SHP77 treated with DMSO at 0.1 percent for 48 hours (cell line): ENCODE data around the gene KL.

Source experiments
- DNase-seq: peaks from one replicate; lab custom pipeline; 2025; lab: John Stamatoyannopoulos, UW

KL gene

DNA sequence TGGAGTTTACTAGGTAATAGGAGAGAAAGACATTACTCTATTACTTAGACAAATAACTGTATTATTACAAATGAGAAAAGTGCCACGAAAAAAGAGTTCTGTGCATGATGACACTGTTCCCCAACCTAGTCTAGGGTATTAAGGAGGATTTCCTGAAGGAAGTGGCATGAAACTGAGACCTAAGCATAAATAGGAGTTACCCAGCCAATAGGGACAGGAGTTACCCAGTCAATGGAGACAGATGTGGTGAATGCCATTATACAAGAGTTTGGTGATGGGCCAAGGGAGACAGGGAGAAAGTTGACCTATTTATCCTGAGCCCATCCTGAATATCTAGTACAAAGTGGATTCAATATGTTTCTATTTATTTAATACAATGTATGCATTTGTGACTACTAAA lies 65.4 kb downstream of the KL start:
- DNase-seq, result no peak

DNA sequence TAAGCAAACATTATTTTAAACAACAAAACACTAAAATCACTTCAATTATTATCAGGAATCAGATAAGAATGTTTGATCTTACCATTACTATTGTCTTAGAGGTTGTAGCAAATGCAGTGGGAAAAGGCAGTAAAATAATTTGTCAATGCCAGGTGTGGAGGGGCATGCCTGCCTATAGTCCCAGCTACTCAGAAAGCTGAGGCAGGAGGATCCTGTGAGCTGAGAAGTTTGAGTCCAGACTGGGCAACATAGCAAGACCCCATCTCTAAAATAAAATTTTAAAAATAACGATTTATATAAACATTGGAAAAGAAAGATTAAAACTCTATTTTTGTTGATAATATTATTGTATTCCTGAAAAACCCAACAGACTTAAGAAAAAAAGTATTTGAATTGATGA lies 66.8 kb downstream of the KL start:
- DNase-seq, result no peak

GRCh38 chr13:33087091-33087490 lies 70.9 kb downstream of the KL start:
- no peak for DNase-seq

DNA sequence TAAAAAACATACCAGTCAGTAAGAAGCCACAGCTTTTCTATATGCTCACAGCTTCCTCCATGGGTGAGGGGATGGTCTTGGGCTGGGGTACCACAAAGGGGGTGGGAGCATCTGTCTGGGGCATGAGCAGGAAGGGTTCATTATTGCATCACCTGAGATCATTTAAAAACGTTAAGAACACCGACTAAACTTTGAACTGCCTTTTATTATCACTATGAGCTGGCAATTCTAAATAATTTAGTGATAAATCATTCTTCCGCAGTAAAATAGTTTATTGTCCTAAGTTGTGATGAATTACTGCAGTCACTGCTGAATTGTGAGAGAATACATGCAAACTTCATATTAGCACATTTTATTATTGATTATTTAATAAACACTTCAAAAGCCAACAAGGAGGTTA lies 71.6 kb downstream of the KL start:
- no peak for DNase-seq

- DNase-seq, result no peak
Measured at GRCh38 chr13:33089311-33089710, 73.1 kb downstream of the KL start.

DNA sequence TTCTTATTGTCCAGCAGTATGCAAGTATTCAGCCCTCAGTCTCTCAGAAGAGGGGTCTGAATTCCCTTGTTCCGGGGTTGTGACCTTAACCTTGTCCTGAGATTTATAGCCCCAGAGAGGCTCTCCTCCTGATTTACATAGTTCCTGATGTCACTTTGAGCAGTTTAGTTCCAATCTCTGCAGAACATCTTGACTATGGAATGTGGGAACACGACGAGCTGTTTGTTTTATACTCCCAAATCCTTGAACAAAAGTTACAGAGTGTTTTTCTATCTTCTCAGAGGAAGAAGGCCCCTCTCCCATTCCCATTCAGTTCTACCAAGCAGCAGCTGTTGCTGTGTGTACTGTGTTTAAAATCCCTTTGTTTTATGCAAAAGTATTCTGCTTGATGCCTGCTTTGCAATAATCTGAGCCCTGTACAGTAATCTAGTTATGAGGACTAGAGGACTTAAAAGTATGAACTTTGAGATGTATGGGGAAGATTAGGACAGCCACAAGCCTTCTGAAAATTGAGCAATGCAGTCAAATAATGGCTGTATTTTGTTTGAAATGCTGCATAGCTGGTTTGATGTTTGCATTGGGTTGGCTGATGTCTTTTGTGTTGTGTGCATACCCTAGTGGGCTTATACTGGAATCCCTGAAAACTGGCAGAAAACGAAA lies 74.7 kb downstream of the KL start:
- no peak for DNase-seq

GRCh38 chr13:33091415-33091774 lies 75.2 kb downstream of the KL start:
- no peak for DNase-seq

DNA sequence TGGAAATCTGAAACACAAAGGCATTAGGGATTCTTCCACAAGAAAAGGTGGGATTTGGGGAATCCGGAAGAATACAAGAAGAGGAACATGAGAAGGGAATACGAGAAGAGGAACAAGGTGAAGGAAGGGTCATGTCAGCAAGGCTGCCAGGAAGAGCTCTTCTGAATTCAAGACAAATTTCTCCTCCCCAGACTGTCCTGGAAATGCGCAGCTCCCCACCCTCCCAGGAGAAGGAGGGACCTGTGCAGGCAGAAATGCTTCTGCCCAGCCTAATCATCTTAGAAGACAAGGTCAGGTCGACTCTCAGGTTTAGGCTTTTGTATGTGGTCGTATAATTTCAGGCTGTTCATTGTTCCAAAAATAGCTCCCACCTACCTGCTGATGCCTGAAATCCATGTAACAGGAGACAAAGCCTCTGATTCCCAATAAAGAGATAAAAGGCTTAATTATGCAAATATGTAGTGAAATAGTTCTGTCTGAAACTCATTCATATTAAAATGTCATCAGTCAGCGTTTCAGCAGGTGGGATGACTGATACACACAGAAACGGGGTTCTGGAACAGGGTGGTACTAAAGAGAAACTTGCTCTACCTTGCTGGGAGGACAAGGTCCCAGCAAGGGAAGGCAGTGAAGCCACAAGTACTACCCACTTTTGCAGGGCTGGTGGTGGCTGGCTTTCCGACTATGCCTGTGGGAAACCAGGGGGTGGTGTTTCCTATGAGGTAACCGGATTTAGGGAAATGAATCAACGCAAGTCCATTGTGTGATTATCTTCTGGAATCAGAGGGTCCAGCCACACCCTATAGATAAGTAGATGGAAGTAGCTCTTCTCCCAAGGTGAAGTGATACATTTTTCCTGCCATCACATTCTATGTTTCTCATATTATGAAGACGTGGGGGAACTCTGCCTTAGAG lies 76.1 kb downstream of the KL start:
- DNase-seq, result no peak

DNA sequence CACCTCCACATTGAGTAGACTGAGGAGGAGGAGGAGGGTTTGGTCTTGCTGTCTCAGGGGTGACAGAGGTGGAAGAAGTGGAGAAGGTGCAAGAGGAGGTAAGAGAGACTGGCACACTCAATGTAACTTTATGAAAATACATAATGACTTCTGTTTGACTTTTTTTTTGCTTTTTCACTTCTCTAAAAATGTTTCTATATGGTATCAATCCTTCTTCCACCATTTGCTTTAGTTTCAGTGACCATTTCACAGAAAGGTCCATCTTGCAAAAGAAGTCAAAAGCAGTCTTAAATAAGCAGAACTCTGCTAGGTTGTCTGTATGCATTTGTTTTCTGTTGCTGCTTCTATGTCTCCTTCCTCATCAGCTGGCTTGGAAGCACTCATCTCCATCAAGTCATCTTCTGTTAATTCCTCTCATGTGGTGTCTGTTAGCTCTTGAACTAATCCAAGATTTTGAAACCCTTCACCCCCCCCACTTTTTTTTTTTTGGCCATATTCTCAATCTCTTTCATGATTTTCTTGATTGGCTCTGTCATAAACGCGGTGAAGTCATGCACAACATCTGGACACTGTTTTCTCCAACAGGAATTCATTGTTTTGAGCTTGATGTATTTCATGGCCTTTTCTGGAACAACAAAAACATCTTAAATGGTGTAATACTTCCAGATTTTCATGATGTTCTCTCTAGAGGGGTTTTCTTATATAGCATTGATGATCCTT lies 80.8 kb downstream of the KL start:
- DNase-seq, result no peak

DNA sequence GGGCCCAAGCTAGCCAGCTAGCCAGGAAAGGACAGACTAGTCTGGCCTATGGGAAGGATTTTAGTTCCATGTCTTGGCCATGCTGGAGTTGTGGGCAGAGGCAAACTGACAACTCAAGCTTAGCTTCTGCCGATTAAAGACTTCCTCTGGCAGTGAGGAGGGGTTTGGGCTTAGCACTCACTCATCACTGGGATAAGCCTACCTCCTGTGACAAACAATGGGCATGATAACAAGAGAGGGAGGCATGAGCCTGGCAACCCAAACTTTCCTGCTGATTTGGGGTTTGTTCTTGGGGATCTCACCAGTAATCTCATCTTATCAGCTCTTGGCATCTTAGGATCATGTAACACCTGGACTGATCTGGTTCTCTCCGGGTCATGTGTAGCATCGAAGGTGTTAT lies 83.6 kb downstream of the KL start:
- no peak for DNase-seq

DNA sequence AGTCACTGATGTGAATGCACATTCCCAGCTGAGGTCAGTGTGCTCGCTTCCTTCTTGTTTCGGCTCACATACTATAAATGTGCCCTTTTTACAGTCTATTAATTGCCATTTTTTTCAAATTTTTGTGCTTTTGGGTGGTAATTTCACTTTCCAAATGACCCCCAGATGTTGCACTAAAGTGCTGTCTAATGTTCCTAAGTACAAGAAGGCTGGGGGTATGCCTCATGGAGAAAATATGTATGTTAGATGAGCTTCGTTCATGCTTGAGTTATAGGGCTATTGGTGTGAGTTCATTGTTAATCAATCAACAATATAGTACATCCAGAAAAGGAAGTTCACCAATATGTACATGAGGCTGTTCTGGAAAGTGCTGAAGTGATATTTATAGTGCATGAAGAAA lies 84.7 kb downstream of the KL start:
- no peak for DNase-seq

GRCh38 chr13:33101835-33102234 lies 85.6 kb downstream of the KL start:
- DNase-seq, result no peak

DNA sequence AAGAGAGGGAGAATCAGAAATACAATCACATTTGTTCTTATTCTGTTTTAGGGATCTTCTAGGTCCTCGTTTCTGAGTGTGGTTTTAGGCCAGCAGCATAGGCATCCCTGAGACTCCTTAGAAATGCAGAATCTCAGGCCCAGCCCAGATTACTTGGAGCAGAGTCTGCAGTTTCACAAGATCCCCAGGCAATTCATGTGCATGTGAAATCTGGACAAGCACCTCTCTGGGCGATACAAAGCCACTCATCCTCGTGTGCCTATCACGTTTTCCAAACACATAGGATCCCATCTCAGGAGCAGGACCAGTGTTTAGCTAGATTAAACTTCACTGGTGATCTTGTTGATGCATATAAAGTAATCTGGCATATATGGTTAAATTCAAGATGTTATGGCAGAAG lies 87.2 kb downstream of the KL start:
- no peak for DNase-seq

- no peak for DNase-seq
Measured at GRCh38 chr13:33105387-33106005, 89.3 kb downstream of the KL start.

DNA sequence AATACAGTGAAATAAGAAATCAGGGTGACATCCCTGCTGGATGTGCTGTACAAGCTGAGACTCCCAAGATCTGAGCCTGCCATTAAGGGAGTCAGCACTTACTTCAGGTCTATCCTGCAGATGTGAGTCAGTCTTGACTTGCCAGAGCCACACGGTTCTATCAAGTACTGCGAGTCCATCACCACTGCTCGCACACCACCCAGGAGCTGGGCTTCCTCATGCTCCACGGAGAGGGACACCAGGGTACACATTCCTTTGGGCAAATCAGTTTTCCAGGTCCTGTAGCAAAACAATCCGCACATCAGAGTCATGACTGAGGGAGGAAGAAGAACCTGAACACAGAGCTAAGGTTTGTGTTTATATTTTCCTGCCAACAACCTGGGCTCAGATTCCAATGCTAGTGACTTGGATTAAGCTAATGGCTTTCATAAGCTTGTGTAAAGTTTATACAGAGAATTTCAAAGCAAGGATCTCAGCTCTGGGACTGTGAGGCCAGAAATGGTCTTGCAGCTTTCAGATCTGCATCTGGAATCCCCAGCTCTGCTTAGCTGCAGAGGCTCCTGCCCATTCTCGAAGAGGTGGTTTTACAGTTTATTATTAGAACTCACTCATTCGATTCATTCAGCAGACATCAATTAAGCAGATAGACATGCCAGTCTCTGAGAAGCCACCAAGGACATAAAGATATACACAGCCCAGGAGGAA lies 90.6 kb downstream of the KL start:
- no peak for DNase-seq

- no peak for DNase-seq
Measured at GRCh38 chr13:33107361-33107760, 91.1 kb downstream of the KL start.

DNA sequence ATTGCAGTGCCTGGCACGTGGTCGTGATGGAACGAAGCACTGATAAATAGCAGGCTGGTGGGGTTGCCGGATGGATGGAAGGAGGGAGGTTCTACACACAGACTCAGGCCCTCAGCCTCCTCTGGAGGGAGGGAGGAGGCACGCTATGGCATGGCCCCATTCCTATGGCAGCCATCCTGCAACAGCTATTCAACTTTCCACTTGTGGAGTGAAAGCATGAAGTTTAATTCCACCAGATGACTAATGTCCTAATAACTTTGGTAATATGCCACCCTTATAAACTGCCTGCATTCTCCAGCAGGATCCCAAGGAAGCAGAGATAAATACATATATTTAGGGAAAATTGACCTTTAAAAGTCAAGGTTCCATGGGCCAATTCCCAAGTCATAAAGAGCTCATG lies 92.4 kb downstream of the KL start:
- DNase-seq, result no peak

DNA sequence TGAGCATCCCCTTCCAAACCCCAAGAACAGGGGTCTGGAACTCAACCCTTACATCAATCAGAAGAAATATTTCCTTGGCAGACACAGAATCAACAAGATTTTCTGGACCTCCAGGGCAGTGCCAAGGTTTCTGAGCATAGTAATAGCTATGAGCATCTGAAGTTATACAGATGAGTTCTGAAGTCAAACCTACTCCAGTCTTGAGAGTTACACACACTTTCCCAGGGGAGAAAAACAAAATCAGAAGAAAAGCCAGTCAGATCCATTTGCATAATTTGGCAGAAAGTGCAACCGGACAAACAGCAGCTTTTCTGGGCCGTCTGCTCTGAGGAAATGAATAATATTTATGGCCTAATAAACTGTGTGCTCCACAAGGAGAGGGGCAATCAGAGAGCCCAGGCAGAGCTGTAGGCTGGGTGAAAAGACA lies 93.1 kb downstream of the KL start:
- DNase-seq, result no peak

- DNase-seq, result no peak
Measured at GRCh38 chr13:33109801-33110200, 93.6 kb downstream of the KL start.

DNA sequence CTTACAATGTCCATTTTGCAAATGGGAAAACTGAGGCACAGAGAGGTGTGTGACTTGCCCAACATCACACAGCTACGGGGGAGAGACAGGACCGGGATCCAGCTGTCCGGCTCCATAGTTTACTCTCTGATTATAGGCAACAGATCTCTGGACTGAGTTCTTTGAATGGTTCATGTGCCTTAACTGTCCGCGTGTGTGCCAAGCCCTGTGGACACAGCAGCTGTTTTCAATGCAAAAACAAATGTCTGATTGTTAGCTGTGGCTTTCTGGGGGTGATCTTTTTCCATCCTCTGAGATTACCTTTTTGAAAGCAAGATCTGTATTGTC lies 94.1 kb downstream of the KL start:
- no peak for DNase-seq

DNA sequence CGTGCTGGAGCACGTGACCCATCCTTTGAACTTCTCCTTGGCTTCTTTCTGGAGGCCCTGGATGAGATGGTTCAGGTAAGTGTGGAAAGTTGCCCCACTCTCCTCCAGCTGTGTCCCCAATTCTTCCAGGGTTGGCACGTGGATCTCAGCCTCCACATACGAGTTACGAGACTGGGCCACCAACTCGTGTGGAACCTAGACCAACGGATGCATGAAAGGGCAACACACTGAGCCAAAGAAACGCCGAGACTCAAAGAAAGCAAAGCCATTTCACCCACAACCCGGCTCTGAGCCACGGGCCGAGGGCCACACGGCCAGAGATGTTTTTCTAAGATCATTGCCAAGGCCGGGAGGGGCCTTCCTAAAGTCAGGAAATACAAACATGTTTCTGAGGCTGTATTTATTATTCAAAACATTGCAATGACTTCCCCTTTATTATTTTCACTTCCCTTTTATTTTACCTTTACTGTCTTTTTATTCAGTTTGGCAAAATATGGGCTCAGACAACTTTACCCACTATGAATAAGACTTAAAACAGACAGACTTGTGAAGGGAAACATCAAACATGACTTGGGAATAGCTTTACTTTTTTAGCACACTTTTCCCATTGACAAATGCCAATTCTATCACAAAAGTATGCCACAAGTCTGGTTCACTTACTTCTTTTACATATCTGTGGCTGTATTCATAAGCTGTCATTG lies 94.6 kb downstream of the KL start:
- no peak for DNase-seq
